Measurements from ENCODE around the gene IGF1R. TPM values are rescaled to one million over a fixed set of nuclear protein-coding genes. Genes with fewer than 3 reads are reported as not detected.

Gene IGF1R
- total and polyA plus RNA-seq, 2 of the 8 experiments (the other 6 are each of a cell fraction or from before 2014, with no cell fraction given) = 32.9 to 109 TPM

- H3K27me3 ChIP-seq (replicated peaks in 1 of 4; ENCODE audit: control insufficient read depth in 3 of 4, extremely low read depth in 1 of 4, insufficient read depth in 3 of 4, low read length in 3 of 4) = no peaks in the 10 kb centered on the region
- peak overlapping the region; percentile 79; the same call in 1 of the 2 replicates for H2BK5ac ChIP-seq (ENCODE audit: low read depth, low read length)
- 0 out of 2 replicates have a peak overlapping the region, but pooled peaks have one; percentile 36 for H2BK15ac ChIP-seq (ENCODE audit: low read length)
- H4K8ac ChIP-seq (ENCODE audit: extremely low read depth, insufficient read depth, low read length) = 0 out of 2 replicates have a peak overlapping the region, but pooled peaks have one; percentile 66
- peak overlapping the region; percentile 96 for H2BK12ac ChIP-seq (ENCODE audit: low read depth, low read length)
- peak overlapping the region; percentile 58; the same call in 1 of the 2 replicates for H2AK5ac ChIP-seq (ENCODE audit: low read depth, low read length)
- H2AFZ ChIP-seq (ENCODE audit: low read length) = no peak overlapping the region
- ChIA-PET POLR2A (ENCODE audit: partially characterized antibody) (interaction anchor here (0.7 to 1.7 kb wide), 6 partner anchors 9 to 278 kb away, joined by 3 to 7 read pairs (median 4); no protein-coding TSS in a partner anchor), CTCF (ENCODE audit: partially characterized antibody) (interaction anchor here (0.7 to 3.9 kb wide), 10 partner anchors 8 to 121 kb away, joined by 3 to 24 read pairs (median 4); no protein-coding TSS in a partner anchor)
- no peaks in the 10 kb centered on the region for H3K9me3 ChIP-seq (ENCODE audit: insufficient read depth in 2 of 2, low read depth in 1 of 2, low read length in 1 of 2)
- no peak overlapping the region for H3K4ac ChIP-seq (replicated peaks; ENCODE audit: insufficient read length, low read depth, low read length)
- no peak overlapping the region for H3K56ac ChIP-seq (replicated peaks; ENCODE audit: insufficient read length, low read depth, low read length)
- peak overlapping the region; percentile 82 for H3K27ac ChIP-seq (ENCODE audit: low read depth, low read length)
- peak overlapping the region; percentile 86 for H3K18ac ChIP-seq (ENCODE audit: extremely low read depth, low read length)
- H3K23me2 ChIP-seq (ENCODE audit: low read depth, low read length) = no peaks in the 10 kb centered on the region
- peaks cover 26 to 30% of the 10 kb centered on the region in 2 experiments for H4K20me1 ChIP-seq (replicated peaks in 1 of 2; ENCODE audit: control insufficient read depth in 1 of 2, insufficient read depth in 2 of 2, low read length in 2 of 2)
- H3K79me1 ChIP-seq (ENCODE audit: low read depth, low read length) = peaks cover 27% of the 10 kb centered on the region
- peak overlapping the region; percentile 70 to 96 for H3K4me2 ChIP-seq (ENCODE audit: insufficient read depth in 1 of 2, low read depth in 2 of 2, low read length in 2 of 2)
- H3K36me3 ChIP-seq (ENCODE audit: control insufficient read depth in 2 of 4, insufficient read depth in 4 of 4, low read length in 3 of 4) = no peaks in the 10 kb centered on the region
- H3K23ac ChIP-seq (ENCODE audit: insufficient read length) = no peak overlapping the region
- no peak overlapping the region for H2BK20ac ChIP-seq (ENCODE audit: low read length)
- peak overlapping the region in 2 of 4 experiments; percentile 25 to 46; a peak in 3 of 7 replicates for H3K9ac ChIP-seq (replicated peaks in 1 of 4; ENCODE audit: extremely low read depth in 1 of 4, low read depth in 3 of 4, low read length in 3 of 4)
- FAIRE-seq (no peak), DNase-seq (ENCODE audit: low read depth in 1 of 2, low spot score in 2 of 2) (no peak)
- 12% methylated on average over 6 of the region's 6 CpGs; no CpG with 5 or more reads in 1 of the 2 experiments for WGBS, 2 experiments (ENCODE audit: extremely low coverage in 1 of 2, insufficient coverage in 1 of 2, insufficient read length in 1 of 2, insufficient replicate concordance in 2 of 2, low coverage in 1 of 2, low lambda C conversion rate in 2 of 2, missing lambda C conversion rate in 1 of 2)
- H4K5ac ChIP-seq (ENCODE audit: insufficient read length, low read depth, low read length) = peak overlapping the region; percentile 34
- H4K91ac ChIP-seq (replicated peaks; ENCODE audit: insufficient read length, low read length) = peak overlapping the region; percentile 58
- peak overlapping the region; percentile 62 for H2BK120ac ChIP-seq (replicated peaks; ENCODE audit: low read depth, low read length)
- H3K4me3 ChIP-seq (ENCODE audit: extremely low read depth in 1 of 4, insufficient read depth in 2 of 4, low read depth in 3 of 4, low read length in 4 of 4) = peak overlapping the region in 3 of 4 experiments; percentile 22 to 53 (median 26); a peak in 4 of 8 replicates
- H3K14ac ChIP-seq (ENCODE audit: insufficient read length) = no peak overlapping the region
- H3K79me2 ChIP-seq (ENCODE audit: control insufficient read depth in 1 of 2, insufficient read depth in 2 of 2, low read length in 2 of 2) = peaks cover 10 to 85% of the 10 kb centered on the region in 2 experiments; a peak in 3 of 4 replicates
- TF ChIP-seq YY1 (IDR thresholded peaks at IDR 0.05; ENCODE audit: low read depth, low read length) = peak; percentile 44; the same call in 1 of the 2 replicates
- TF ChIP-seq MAX (IDR thresholded peaks at IDR 0.05) = no peak
- TF ChIP-seq ASH2L (IDR thresholded peaks at IDR 0.05; ENCODE audit: low read length) = peak; percentile 53
- peak; percentile 1; the same call in 1 of the 2 replicates for TF ChIP-seq MAFK (IDR thresholded peaks at IDR 0.05; ENCODE audit: low read depth, low read length)
- peak in 1 of 2 experiments; percentile 12; a peak in 1 of 4 replicates for TF ChIP-seq RAD21 (IDR thresholded peaks at IDR 0.05 in 1 of 2, conservative IDR thresholded peaks at IDR 0.05 in 1 of 2; ENCODE audit: low read depth in 2 of 2, low read length in 2 of 2)
- TF ChIP-seq CREB1 (IDR thresholded peaks at IDR 0.05) = 0 out of 2 replicates have a peak, but pooled peaks have one; percentile 6
- no peak for TF ChIP-seq SP2 (IDR thresholded peaks at IDR 0.05; ENCODE audit: low read length)
- TF ChIP-seq TAF1 (IDR thresholded peaks at IDR 0.05; ENCODE audit: low read depth, low read length) = no peak
- peak; percentile 31 for TF ChIP-seq CTBP2 (IDR thresholded peaks at IDR 0.05; ENCODE audit: borderline replicate concordance, insufficient read depth, insufficient read length, low read length)
- 0 out of 3 replicates have a peak, but pooled peaks of 1 of the 2 experiments have one; percentile 43 for TF ChIP-seq EP300 (IDR thresholded peaks at IDR 0.05; ENCODE audit: borderline replicate concordance in 1 of 2, low read depth in 2 of 2, low read length in 2 of 2)
- TF ChIP-seq TAF7 (optimal IDR thresholded peaks at IDR 0.05; ENCODE audit: borderline replicate concordance, low read depth, low read length) = no peak
- TF ChIP-seq RFX5 (IDR thresholded peaks at IDR 0.05; ENCODE audit: borderline replicate concordance, low read depth, low read length) = no peak
- H3K4me1 ChIP-seq (replicated peaks in 1 of 4; ENCODE audit: control insufficient read depth in 3 of 4, insufficient read depth in 4 of 4, low read length in 3 of 4) = peaks cover 19 to 44% (median 40%) of the 10 kb centered on the region in 4 experiments
Observed at GRCh38 chr15:98801234-98801561, 152.9 kb downstream of the IGF1R start.
